HAP-1 (cell line): ENCODE results near the gene TTC34.

Source experiments
- DNase-seq, 2 experiments: peaks; one replicate each; pipeline ENCODE4 v3.0.0-alpha.2; 2016 to 2020; ENCODE audit warnings: low spot score in 2 of 2
- H3K27me3 ChIP-seq: fragments of 250-450 bp; sonication (Bioruptor Pico); 2 replicates; pipeline ENCODE4 v1.5.1; 2020; ENCODE audit warnings: low read depth, mild to moderate bottlenecking, moderate library complexity
- H3K36me3 ChIP-seq: fragments of 250-450 bp; sonication (Bioruptor Pico); replicated peaks from 2 replicates; pipeline ENCODE4 v1.5.1; 2020; ENCODE audit warnings: mild to moderate bottlenecking
- H3K4me1 ChIP-seq: fragments of 250-450 bp; sonication (Bioruptor Pico); 2 replicates; pipeline ENCODE4 v1.5.1; 2020; ENCODE audit warnings: mild to moderate bottlenecking
- H3K4me3 ChIP-seq: fragments of 250-450 bp; sonication (Bioruptor Pico); 2 replicates; pipeline ENCODE4 v1.5.1; 2020; ENCODE audit warnings: mild to moderate bottlenecking, moderate library complexity
- H3K9me3 ChIP-seq: fragments of 250-450 bp; sonication (Bioruptor Pico); 2 replicates; pipeline ENCODE4 v1.5.1; 2020; ENCODE audit warnings: mild to moderate bottlenecking, moderate library complexity
- in situ Hi-C: fragments of 300-500 bp; cut with MboI; formaldehyde crosslinking; loops from 3 replicates; pipeline ENCODE4 v1.14.3; 2020; ENCODE audit warnings: low sequenced_read_pairs, inconsistent platforms, mixed read lengths

TTC34 gene

DNA sequence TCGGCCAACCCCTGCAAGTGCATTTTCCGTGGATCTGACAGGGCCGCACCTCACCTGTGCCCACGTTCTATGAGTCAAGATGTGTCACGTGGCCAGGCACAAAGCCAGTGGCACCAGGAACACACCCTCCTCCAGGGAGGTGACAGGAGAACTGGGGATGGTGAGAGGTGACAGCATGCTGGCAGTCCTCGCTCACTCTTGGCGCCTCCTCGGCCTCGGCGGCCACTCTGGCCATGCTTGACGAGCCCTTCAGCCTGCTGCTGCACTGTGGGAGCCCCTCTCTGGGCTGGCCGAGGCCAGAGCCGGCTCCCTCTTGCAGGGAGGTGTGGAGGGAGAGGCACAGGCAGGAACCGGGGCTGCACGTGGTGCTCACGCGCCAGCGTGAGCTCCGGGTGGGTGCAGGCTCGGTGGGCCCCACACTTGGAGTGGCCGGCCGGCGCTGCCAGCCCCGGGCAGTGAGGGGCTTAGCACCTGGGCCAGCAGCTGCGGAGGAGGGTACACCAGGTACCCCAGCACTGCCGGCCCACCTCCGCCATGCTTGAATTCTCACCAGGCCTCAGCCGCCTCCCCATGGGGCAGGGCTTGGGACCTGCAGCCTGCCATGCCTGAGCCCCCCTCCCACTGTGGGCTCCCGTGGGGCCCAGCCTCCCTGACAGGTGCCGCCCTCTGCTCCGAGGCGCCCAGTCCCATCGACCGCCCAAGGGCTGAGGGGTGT lies 11.6 kb upstream of the TTC34 start:
- Histone ChIP-seq H3K9me3 (no peaks in the 10 kb centered on the region), H3K27me3 (peaks cover 6% of the 10 kb centered on the region), H3K4me1 (no peaks in the 10 kb centered on the region), H3K4me3 (no peak overlapping the region), H3K36me3 (no peaks in the 10 kb centered on the region)
- no peak for DNase-seq
- in situ Hi-C loops: no loop called here

- Histone ChIP-seq H3K36me3 (no peaks in the 10 kb centered on the region), H3K4me3 (no peak overlapping the region), H3K9me3 (no peaks in the 10 kb centered on the region), H3K27me3 (peaks cover 8% of the 10 kb centered on the region; the same call in 1 of the 2 replicates), H3K4me1 (no peaks in the 10 kb centered on the region)
- in situ Hi-C loops: no loop called here
- no peak for DNase-seq
Measured at GRCh38 chr1:2812136-2812535, 10.6 kb upstream of the TTC34 start.

DNA sequence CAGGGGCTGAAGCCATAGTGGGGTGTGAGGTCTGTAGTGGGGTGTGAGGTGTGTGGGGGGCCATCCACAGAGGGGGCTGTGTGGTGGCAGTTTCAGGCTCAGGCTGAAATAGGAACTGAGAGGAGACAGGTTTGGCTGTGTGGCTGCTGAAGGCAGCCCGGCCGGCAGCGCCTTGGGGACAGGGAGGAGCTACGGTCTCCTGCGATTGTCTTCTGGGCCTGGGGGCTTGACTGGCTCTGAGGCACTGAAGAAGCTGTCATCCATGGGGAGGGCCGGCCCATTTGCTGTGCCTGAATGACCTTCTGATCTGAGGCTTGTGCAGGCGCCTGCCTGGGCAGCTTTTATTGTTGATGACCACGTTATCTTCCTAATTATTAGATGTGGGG lies 10.0 kb upstream of the TTC34 start:
- Histone ChIP-seq H3K27me3 (peaks cover 11% of the 10 kb centered on the region), H3K9me3 (no peaks in the 10 kb centered on the region), H3K4me1 (no peaks in the 10 kb centered on the region), H3K4me3 (no peak overlapping the region), H3K36me3 (no peaks in the 10 kb centered on the region)
- DNase-seq: no peak
- in situ Hi-C loops: no loop called here

DNA sequence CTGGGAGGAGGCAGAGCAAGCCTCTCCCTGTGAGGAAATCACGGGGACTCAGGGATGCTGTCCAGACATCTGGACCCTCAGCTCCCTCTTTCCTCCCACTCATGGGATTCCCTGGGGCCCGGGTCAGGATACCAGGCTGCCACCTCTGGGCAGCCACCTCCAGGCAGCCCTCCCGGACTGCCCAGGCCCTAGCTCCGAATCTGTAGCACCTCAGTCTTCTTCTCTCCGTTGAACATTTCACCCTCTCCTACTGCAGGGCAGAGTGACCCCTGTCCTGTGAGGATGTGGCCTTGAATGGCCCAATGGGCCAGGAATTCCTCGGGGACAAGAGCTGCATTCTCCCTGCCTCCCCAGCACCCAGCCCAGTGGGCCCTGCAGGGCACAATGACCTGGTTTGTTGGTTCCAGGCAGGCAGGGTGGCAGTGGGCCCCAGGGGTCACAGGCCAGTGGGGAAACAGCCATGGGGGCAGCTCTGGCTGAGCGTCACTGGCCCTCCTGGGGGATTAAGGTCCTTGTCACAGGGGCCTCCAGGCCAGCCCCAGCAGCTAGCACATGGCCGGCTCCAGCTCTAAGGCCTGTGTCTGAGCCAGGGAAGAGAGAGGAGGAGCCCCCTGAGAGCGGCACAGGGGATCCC lies 9.5 kb upstream of the TTC34 start:
- no peak for DNase-seq
- Histone ChIP-seq H3K4me1 (no peaks in the 10 kb centered on the region), H3K36me3 (no peaks in the 10 kb centered on the region), H3K27me3 (peaks cover 15% of the 10 kb centered on the region), H3K9me3 (no peaks in the 10 kb centered on the region), H3K4me3 (no peak overlapping the region)
- in situ Hi-C loops: no loop called here

DNA sequence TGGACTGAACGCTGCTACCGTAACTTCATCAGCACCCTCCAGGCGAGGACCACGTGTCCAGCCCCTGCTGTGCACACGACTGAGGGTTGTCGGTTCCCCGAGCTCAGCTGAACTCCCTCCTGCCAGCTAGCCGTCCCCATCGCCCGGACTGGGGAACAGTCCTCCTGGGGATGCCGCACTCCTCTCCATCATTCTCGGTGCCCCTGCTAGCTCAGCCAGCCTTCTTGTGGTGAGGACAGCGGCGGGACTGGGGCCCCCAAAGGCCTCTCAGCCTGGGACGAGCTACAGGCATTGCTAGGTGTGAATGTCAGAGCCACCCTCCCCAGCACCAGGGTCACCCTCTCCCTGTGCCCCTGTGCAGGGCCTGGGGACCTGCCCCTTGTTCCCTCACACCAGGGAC lies 8.8 kb upstream of the TTC34 start:
- no peaks in the 10 kb centered on the region for H3K4me1 ChIP-seq
- H3K36me3 ChIP-seq: no peaks in the 10 kb centered on the region
- no peak for DNase-seq
- H3K27me3 ChIP-seq: peaks cover 22% of the 10 kb centered on the region
- no peaks in the 10 kb centered on the region for H3K9me3 ChIP-seq
- no peak overlapping the region for H3K4me3 ChIP-seq
- in situ Hi-C loops: no loop called here

DNA sequence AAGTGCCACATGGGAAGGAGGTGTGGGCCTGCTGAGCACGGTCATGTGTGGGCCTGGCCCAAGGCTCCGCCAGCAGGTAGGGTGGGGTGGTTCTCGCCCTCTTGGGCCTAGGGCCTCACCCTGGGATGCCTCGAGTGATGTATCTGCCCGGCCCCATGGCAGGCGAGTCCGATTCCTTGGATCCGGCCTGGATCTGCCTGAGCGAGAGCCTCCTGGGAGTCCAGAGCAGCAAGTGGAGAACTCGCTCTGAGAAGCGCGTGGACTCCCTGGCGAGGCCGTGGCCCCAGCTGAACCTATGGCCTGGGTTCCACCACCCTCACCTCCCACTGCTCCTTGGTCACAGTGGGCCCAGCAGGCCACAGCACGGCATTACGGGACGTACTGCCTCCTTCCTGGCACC lies 8.2 kb upstream of the TTC34 start:
- no peaks in the 10 kb centered on the region for H3K4me1 ChIP-seq
- no peak for DNase-seq
- H3K36me3 ChIP-seq: no peaks in the 10 kb centered on the region
- H3K9me3 ChIP-seq: no peaks in the 10 kb centered on the region
- H3K4me3 ChIP-seq: no peak overlapping the region
- in situ Hi-C loops: no loop called here
- peaks cover 24% of the 10 kb centered on the region for H3K27me3 ChIP-seq

DNA sequence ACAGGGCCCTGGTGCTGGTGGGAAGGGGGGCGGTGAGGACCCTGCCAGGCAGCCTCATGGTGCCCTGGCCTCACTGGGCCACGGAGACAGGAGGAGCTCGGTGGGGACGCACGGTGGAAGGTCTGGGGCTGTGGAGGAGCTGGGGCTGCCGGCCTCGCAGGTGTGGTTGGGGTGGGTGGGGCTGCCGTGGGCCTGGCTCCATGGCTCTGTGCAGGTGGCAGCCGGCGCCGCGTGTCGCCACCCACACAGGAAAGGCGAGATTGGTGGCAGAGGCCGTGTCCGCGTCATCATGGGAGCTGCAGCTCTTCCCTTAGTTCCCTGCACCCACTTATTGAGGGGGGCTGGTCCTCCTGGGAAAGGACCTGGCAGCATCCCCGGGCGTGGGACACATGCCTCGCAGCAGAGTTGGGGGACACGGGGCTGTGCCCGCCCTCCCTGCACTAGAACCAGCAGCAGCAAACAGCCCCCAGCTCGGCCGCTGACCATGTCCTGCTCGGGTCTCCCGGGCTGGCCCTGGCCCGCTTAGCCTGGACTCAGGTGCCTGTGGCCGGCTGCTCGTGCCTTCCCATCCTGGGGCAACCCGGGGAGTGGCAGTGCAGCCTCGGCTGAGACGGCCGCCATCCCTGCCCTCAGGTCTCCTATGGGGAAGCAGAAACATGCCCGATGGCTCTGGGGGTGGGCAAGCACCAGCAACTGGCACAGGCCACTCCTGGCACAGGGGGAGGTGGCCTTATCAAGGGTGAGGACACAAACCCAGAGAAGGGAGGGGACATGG lies 7.5 kb upstream of the TTC34 start:
- Histone ChIP-seq H3K4me3 (no peak overlapping the region), H3K36me3 (no peaks in the 10 kb centered on the region), H3K27me3 (peaks cover 29% of the 10 kb centered on the region), H3K4me1 (no peaks in the 10 kb centered on the region), H3K9me3 (no peaks in the 10 kb centered on the region)
- DNase-seq: no peak
- in situ Hi-C loops: no loop called here

DNA sequence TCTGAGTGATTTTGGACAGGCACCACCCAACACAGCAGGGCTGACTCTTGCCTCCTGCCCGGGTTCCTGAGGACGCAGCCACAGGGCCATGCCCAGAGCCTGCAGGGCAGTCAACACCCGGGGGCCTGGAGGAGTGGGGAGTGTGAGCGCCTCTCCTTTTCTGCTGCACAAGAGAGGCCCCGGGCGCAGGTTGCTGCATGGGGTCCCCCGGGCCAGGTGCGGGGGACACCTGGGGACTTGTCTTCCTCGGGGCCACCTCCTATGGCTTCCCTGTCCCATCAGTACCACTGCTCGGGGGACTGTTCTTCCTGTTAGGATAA lies 6.9 kb upstream of the TTC34 start:
- in situ Hi-C loops: no loop called here
- Histone ChIP-seq H3K4me3 (no peak overlapping the region), H3K9me3 (no peaks in the 10 kb centered on the region), H3K36me3 (no peaks in the 10 kb centered on the region), H3K4me1 (no peaks in the 10 kb centered on the region), H3K27me3 (peaks cover 36% of the 10 kb centered on the region)
- DNase-seq: no peak

DNA sequence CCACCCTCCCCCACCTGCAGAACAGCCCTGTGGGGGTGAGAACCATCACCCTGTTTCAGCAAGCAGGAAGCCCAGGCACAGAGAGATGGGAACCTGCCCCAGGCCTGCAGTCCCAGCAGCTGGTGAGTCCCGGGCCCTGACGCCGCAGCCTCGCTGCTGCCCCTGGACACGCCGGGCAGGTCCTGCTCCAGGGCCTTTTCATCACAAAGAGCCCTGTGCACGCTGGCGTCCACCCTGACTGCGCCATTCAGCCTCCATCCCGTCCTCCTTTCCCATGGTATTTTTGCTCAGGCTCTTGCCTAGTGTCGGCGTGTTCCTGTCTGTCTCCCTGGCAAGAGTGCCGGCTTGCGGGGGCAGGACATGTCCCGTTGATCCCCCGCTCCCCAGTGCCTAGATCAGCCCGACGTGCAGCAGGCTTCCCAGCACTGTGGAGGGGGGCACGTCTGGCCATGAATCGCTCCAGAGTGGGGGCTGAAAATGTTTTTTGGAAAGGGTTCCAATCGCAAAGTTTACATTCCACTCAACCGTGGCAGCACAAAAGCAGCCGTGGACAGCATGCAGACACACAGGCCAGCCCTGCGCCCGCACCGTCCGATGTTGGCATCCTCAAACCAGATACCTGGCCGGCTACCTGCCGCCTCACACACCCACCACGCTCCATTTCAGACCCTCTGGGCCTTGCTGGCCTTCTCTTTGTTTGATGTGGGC lies 6.3 kb upstream of the TTC34 start:
- Histone ChIP-seq H3K4me3 (no peak overlapping the region), H3K9me3 (no peaks in the 10 kb centered on the region), H3K4me1 (no peaks in the 10 kb centered on the region), H3K27me3 (peaks cover 41% of the 10 kb centered on the region), H3K36me3 (no peaks in the 10 kb centered on the region)
- in situ Hi-C loops: no loop called here
- no peak for DNase-seq

- in situ Hi-C loops: no loop called here
- no peaks in the 10 kb centered on the region for H3K9me3 ChIP-seq
Measured at GRCh38 chr1:2807036-2807435, 5.5 kb upstream of the TTC34 start.

DNA sequence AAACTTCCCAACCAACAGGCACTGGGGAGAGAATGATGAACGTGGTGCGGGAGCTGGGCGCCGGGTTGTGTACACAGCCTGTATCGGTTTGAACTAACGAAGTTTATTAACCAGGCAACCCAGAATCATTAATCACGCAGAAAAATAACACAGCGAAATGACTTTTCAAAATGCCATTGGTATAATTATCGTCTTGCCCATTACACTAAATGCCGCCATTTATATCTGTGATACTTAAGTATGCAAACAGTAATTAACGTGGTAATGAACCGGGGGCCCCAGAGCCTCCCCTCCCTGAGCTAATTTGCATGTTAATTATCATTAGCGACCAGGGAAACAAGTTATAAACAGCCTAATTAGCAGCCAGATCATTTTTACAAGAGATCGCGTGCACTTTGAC lies 5.1 kb upstream of the TTC34 start:
- in situ Hi-C loops: no loop called here
- no peaks in the 10 kb centered on the region for H3K36me3 ChIP-seq
- H3K9me3 ChIP-seq: no peaks in the 10 kb centered on the region
- H3K4me3 ChIP-seq: no peak overlapping the region
- H3K4me1 ChIP-seq: no peaks in the 10 kb centered on the region
- no peak for DNase-seq
- peaks cover 44% of the 10 kb centered on the region for H3K27me3 ChIP-seq

More at GRCh38 chr1:2807036-2807435, 5.5 kb upstream of the TTC34 start:
- Histone ChIP-seq H3K27me3 (peaks cover 44% of the 10 kb centered on the region), H3K36me3 (no peaks in the 10 kb centered on the region), H3K4me3 (no peak overlapping the region), H3K4me1 (no peaks in the 10 kb centered on the region)
- DNase-seq: no peak

GRCh38 chr1:2805801-2806430 lies 4.4 kb upstream of the TTC34 start:
- Histone ChIP-seq H3K9me3 (no peaks in the 10 kb centered on the region), H3K36me3 (no peaks in the 10 kb centered on the region), H3K27me3 (peaks cover 44% of the 10 kb centered on the region), H3K4me1 (no peaks in the 10 kb centered on the region), H3K4me3 (no peak overlapping the region)
- in situ Hi-C loops: no loop called here
- no peak for DNase-seq

GRCh38 chr1:2804628-2805351 lies 3.3 kb upstream of the TTC34 start:
- in situ Hi-C loops: no loop called here
- H3K9me3 ChIP-seq: no peaks in the 10 kb centered on the region
- no peak for DNase-seq
- H3K27me3 ChIP-seq: peaks cover 44% of the 10 kb centered on the region
- H3K4me1 ChIP-seq: no peaks in the 10 kb centered on the region
- no peaks in the 10 kb centered on the region for H3K36me3 ChIP-seq
- H3K4me3 ChIP-seq: no peak overlapping the region
